PFSK-1 (cell line): ENCODE results near the gene APOA4.

ENCODE experiments used
- FOXP2 ChIP-seq: optimal IDR thresholded peaks from 2 replicates; pipeline ENCODE3; 2011; ENCODE audit warnings: borderline replicate concordance, control low read depth, inconsistent platforms; ENCODE audit not compliant: insufficient read depth; ENCODE audit errors: extremely low read length, extremely low read depth
- POLR2AphosphoS5 ChIP-seq: IDR thresholded peaks from 2 replicates; pipeline ENCODE4 v1.6.1; 2012; ENCODE audit warnings: low read depth, mild to moderate bottlenecking, control low read depth, low read length, moderate library complexity

- TF ChIP-seq POLR2AphosphoS5 (no peak), FOXP2 (no peak)
These were observed 25.3 kb downstream of the APOA4 start for GRCh38 chr11:116797816-116798215.
